Lower leg skin (tissue), 3 donors: ENCODE data around the gene CYP26B1.

ENCODE experiments used
- CTCF ChIP-seq, 3 donors: fragments of 450-650 bp; IDR thresholded peaks; one replicate each; pipeline ENCODE4 v1.5.1; 2016; ENCODE audit warnings: antibody characterized with exemption in 3 of 3, mild to moderate bottlenecking in 3 of 3, moderate library complexity in 2 of 3
- POLR2A ChIP-seq, 2 donors: fragments of 450-650 bp; IDR thresholded peaks; one replicate each; pipeline ENCODE4 v1.6.1; 2016 to 2017; ENCODE audit warnings: antibody characterized with exemption in 2 of 2, mild to moderate bottlenecking in 1 of 2, moderate library complexity in 1 of 2

- TF ChIP-seq CTCF (IDR thresholded peaks at IDR 0.05) (no peak), POLR2A (IDR thresholded peaks at IDR 0.05) (no peak)
Measured at GRCh38 chr2:72136331-72136730, 11.3 kb downstream of the CYP26B1 start.
